ENCODE data around the gene TNS4.

DNA sequence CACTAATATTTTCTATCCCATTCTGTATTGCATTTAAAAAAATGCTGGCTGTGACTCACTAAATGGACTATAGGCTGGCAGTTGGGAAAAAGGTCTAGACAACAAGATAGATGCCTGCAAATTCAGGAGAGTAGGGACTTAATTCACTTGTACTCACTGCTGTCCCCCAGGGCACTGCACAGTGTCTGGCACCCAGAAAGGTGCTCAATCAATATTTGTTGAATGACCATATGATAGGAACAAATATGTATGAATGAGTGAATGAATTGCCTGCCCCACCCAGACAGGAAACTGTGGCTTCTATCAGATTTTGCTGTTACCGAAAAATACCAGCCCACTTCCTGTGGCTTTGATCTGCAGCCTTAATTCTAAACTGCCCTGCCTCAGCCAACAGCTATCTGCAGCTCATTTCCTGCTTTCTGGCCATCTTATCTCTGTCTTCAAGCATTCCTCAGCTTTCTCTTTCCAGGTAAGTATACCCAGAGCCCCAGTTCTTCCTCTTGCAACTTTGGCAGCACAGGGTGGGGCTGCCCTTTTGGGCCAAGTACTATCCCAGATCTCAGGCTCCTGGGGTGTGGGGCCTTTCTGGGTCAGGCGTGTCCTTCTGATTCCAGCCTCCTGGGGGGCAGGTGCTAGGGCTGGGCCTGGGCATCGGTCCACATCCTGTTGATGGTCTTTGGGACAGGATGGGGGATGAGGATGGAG lies 15.3 kb upstream of the TNS4 start:
- TF ChIP-seq, protein P1, sequence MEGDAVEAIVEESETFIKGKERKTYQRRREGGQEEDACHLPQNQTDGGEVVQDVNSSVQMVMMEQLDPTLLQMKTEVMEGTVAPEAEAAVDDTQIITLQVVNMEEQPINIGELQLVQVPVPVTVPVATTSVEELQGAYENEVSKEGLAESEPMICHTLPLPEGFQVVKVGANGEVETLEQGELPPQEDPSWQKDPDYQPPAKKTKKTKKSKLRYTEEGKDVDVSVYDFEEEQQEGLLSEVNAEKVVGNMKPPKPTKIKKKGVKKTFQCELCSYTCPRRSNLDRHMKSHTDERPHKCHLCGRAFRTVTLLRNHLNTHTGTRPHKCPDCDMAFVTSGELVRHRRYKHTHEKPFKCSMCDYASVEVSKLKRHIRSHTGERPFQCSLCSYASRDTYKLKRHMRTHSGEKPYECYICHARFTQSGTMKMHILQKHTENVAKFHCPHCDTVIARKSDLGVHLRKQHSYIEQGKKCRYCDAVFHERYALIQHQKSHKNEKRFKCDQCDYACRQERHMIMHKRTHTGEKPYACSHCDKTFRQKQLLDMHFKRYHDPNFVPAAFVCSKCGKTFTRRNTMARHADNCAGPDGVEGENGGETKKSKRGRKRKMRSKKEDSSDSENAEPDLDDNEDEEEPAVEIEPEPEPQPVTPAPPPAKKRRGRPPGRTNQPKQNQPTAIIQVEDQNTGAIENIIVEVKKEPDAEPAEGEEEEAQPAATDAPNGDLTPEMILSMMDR (IDR thresholded peaks at IDR 0.05): no peak
- TF ChIP-seq EZH2 (IDR thresholded peaks at IDR 0.05; ENCODE audit: borderline replicate concordance, insufficient read depth, low read depth, low read length, poor library complexity, severe bottlenecking): no peak

All from B cell (primary cell).